GM12891 (cell line): ENCODE results near the gene FAM107A.

Experiments used
- POLR2AphosphoS5 ChIP-seq: IDR thresholded peaks from 2 replicates; pipeline ENCODE4 v1.6.1; 2011; ENCODE audit warnings: low read depth, low read length, control low read depth
- TAF1 ChIP-seq: IDR thresholded peaks from 2 replicates; pipeline ENCODE4 v1.6.1; 2011; ENCODE audit warnings: low read depth, low read length, control low read depth

DNA sequence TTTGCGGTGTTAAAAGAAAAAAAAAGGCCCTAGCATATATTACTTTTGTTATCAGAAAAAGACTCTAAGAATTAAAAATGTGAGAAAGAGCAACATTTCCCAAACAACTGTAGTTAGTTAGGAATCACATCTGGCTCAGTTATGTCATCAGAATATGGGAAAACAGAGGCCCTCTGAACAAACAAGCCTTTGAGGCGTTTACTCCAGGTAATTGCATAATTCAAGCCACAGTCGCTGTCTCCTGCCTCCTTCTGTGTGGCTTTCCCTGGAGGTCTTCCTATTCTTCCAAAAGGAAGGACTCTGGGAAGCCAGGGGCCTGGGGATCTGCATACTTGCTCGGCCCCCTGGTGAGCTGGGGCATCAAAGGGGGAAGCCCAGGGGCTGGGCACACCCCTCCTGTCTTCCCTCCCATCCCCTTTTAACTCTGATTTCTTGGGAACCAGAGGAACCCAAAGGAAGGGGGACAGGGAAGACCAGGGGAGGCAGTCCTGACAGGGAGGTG is 3.7 kb upstream of the FAM107A start:
- no peak for TF ChIP-seq POLR2AphosphoS5
- no peak for TF ChIP-seq TAF1
